ENCODE data around the gene GATB.

The GATB gene

DNA sequence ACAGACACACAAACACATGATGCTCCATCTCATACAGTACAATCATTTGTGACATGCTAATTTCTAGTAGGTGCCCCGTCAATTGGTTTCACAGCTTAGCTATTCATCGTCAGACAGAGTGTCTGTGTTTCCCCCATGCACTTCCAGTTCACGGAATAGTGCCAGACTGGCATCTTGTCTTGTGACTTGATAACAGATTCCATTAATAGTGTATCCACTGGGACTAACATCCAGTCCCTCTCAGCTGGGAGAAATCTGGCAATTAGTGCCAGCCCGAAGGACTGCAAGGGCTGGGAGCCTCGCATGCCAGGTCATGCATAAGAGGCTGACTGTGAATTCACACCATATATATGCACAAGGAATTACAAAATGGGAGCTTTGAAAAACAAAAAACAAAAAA, 20.2 kb upstream of the GATB start:
- CTCF ChIA-PET: interaction anchor here (1.0 to 1.4 kb wide), 4 partner anchors 10 to 568 kb away, joined by 3 to 5 read pairs (median 4); no protein-coding TSS in a partner anchor
- DNase-seq (ENCODE audit: low read depth, low spot score): no peak
- POLR2A ChIA-PET: no interaction called here
- TF ChIP-seq, protein P1, sequence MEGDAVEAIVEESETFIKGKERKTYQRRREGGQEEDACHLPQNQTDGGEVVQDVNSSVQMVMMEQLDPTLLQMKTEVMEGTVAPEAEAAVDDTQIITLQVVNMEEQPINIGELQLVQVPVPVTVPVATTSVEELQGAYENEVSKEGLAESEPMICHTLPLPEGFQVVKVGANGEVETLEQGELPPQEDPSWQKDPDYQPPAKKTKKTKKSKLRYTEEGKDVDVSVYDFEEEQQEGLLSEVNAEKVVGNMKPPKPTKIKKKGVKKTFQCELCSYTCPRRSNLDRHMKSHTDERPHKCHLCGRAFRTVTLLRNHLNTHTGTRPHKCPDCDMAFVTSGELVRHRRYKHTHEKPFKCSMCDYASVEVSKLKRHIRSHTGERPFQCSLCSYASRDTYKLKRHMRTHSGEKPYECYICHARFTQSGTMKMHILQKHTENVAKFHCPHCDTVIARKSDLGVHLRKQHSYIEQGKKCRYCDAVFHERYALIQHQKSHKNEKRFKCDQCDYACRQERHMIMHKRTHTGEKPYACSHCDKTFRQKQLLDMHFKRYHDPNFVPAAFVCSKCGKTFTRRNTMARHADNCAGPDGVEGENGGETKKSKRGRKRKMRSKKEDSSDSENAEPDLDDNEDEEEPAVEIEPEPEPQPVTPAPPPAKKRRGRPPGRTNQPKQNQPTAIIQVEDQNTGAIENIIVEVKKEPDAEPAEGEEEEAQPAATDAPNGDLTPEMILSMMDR (IDR thresholded peaks at IDR 0.05; ENCODE audit: insufficient read depth, low read length, missing control alignments): no peak
- H3K4me3 ChIP-seq (ENCODE audit: low read depth, low read length): no peak overlapping the region

DNA sequence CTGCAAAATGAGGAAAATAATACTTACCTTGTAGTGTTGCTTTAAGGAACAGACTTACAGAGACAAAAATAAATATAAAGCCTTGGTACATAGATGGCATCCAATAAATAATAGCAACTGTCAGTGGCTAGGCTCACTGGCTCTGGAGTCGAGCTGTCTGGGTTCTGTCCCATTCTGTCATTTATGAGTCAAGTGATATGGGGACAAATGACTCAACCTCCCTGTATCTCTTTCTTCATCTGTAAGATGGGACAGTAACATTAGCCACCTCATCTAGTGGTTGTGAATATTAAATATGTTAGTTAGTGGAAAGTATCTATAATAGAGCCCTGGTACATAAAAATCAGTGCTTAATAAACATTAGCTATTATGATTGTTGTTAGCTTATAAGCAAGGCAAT, 16.7 kb upstream of the GATB start:
- DNase-seq (ENCODE audit: low read depth, low spot score): no peak
- POLR2A ChIA-PET: no interaction called here
- H3K4me3 ChIP-seq (ENCODE audit: low read depth, low read length): no peak overlapping the region
- CTCF ChIA-PET: interaction anchor here (1.2 to 1.5 kb wide), 2 partner anchors 13 to 22 kb away, joined by 3 read pairs; no protein-coding TSS in a partner anchor
- TF ChIP-seq, protein P1 (IDR thresholded peaks at IDR 0.05; ENCODE audit: insufficient read depth, low read length, missing control alignments): no peak

- H3K4me3 ChIP-seq (ENCODE audit: low read depth, low read length): no peak overlapping the region
- ChIA-PET POLR2A (no interaction called here), CTCF (no interaction called here)
- DNase-seq (ENCODE audit: low read depth, low spot score): no peak
- TF ChIP-seq, protein P1 (IDR thresholded peaks at IDR 0.05; ENCODE audit: insufficient read depth, low read length, missing control alignments): no peak
Observed at GRCh38 chr4:151774324-151774723, 13.5 kb upstream of the GATB start.

GRCh38 chr4:151772274-151772673, 11.5 kb upstream of the GATB start:
- no peak overlapping the region for H3K4me3 ChIP-seq (ENCODE audit: low read depth, low read length)
- TF ChIP-seq, protein P1 (IDR thresholded peaks at IDR 0.05; ENCODE audit: insufficient read depth, low read length, missing control alignments): no peak
- CTCF ChIA-PET: no interaction called here
- POLR2A ChIA-PET: no interaction called here
- DNase-seq (ENCODE audit: low read depth, low spot score): no peak

DNA sequence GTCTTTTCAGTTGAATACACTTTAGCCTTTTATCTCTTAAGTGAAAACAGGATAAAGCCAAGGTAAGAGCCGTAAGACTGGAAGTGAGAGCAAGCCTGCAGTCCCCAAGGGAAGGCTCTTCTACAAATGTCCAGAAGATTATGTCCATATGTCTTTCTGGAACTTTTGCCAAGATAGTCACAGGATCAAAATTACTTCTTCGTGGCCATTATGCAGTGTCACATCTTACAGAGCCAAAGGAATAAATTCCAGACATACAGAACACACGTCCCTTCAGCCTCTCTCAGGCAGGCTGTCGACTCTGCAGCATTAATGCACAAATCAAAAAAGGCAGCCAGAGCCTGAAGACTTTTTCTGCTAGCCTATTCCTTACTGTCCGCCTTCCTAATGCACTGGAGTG, 10.9 kb upstream of the GATB start:
- ChIA-PET CTCF (interaction anchor here (1.6 kb wide), 1 partner anchor 9 kb away, joined by 3 read pairs; no protein-coding TSS in a partner anchor), POLR2A (no interaction called here)
- DNase-seq (ENCODE audit: low read depth, low spot score): no peak
- TF ChIP-seq, protein P1 (IDR thresholded peaks at IDR 0.05; ENCODE audit: insufficient read depth, low read length, missing control alignments): no peak
- no peak overlapping the region for H3K4me3 ChIP-seq (ENCODE audit: low read depth, low read length)

GRCh38 chr4:151770154-151770553, 9.3 kb upstream of the GATB start:
- ChIA-PET POLR2A (no interaction called here), CTCF (interaction anchor here (0.9 to 1.6 kb wide), 2 partner anchors 11 to 12 kb away, joined by 3 read pairs; no protein-coding TSS in a partner anchor)
- TF ChIP-seq, protein P1 (IDR thresholded peaks at IDR 0.05; ENCODE audit: insufficient read depth, low read length, missing control alignments): no peak
- H3K4me3 ChIP-seq (ENCODE audit: low read depth, low read length): no peak overlapping the region
- no peak for DNase-seq (ENCODE audit: low read depth, low spot score)

All from AG04449 (cell line).